ENCODE measurements around the gene UQCC2. TPM values are rescaled to one million over a fixed set of nuclear protein-coding genes. Genes with fewer than 3 reads are reported as not detected.

The UQCC2 gene
- total RNA-seq, 1 donor from 2014 or later = 68.9 TPM

DNA sequence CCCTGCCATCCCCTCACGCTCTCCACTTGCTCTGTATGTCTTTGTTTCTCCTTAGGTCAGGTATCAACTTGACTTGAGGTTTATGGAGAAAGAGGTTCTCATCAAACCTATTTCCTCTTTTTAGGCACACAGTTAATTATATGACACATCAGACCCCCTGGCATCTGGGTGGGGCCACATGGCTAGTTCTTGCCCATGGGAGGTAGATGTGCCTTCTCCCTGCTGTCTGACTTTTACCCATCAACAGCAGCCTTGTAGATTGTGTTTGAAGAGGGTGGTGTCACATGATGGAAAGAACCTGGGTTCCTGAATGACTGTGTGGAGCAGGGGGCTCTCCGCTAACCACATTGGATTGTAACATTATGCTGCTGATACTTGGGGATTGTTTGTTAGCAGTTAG, 7.2 kb upstream of the UQCC2 start:
- no peak for DNase-seq (ENCODE audit: extremely low spot score, unreplicated experiment)
- no peak overlapping the region for H3K4me3 Mint-ChIP-seq (ENCODE audit: unreplicated experiment)
- peaks cover 5% of the 10 kb centered on the region for H3K36me3 Mint-ChIP-seq (ENCODE audit: unreplicated experiment)
- H3K27me3 Mint-ChIP-seq (ENCODE audit: unreplicated experiment) = peaks cover 2% of the 10 kb centered on the region
- peaks cover 11% of the 10 kb centered on the region for H3K4me1 Mint-ChIP-seq (ENCODE audit: unreplicated experiment)
- H3K9me3 Mint-ChIP-seq (ENCODE audit: unreplicated experiment) = no peaks in the 10 kb centered on the region
- no peak for TF ChIP-seq CTCF (IDR thresholded peaks at IDR 0.05)
- no peak overlapping the region for H3K27ac Mint-ChIP-seq (ENCODE audit: unreplicated experiment)

DNA sequence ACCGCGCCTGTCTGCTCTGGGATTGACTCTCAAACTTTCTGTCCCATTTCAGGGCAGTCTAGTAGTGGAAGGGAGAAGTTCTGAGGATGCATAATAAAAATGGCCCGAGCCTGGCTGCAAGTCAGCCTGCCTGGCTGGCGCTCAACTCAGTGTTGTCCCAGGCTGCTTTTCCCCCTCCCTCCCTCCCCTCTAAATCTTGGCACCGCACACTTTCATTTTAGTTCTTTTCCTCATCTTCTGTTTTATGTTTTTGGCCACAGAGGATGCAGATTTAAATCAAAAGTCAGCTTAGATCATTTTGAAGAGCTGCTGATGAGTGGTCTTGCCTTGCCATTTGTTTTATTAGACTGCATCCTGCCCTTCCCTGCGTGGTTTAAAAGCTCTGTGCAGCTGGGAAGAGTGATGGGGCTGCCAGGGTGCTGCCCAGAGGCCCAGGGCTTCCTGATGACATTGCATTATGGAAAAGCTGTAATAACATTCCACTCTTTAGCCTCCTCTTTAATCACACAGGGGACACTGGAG, 6.5 kb upstream of the UQCC2 start:
- peaks cover 4% of the 10 kb centered on the region for H3K36me3 Mint-ChIP-seq (ENCODE audit: unreplicated experiment)
- no peak for DNase-seq (ENCODE audit: extremely low spot score, unreplicated experiment)
- H3K4me1 Mint-ChIP-seq (ENCODE audit: unreplicated experiment) = peaks cover 11% of the 10 kb centered on the region
- H3K27me3 Mint-ChIP-seq (ENCODE audit: unreplicated experiment) = peaks cover 3% of the 10 kb centered on the region
- TF ChIP-seq CTCF (IDR thresholded peaks at IDR 0.05) = no peak
- H3K4me3 Mint-ChIP-seq (ENCODE audit: unreplicated experiment) = no peak overlapping the region
- H3K9me3 Mint-ChIP-seq (ENCODE audit: unreplicated experiment) = no peaks in the 10 kb centered on the region
- H3K27ac Mint-ChIP-seq (ENCODE audit: unreplicated experiment) = peak overlapping the region; percentile 23

DNA sequence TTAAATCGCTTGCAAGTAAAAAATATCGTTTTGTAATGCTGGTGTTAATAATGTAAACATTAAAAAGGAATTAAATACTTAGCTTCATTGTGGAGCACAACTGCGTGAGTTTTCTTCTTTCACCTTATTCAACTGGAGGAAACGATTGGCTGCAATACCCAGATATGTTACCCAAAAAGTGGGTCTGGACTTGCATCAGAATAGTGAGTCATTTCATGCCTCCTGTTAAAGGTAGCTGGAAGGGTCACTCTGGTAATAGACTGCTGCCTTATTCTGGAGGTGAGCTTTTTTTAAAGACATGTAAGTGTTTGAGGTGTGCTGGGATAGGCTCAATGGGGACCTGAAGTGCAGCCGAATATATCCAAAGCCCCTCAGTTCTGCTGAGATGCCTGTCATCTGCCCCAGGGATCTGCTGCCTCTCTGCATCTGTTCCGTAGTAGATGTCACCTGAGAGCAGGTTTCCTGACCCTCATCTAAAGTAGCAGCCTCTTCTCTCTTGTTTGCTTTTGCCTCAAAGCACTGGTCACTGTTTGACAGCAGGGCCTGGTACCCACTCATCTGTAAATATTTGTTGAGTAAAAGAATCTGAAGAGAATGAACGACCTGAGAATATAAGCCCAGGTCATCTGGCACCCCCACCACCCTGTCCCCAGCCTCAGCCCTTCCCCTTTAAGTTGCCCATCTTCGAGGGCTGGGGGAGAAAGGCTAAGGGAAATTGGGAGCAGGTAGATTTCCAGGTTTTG, 5.6 kb upstream of the UQCC2 start:
- Mint-ChIP-seq H3K27ac (ENCODE audit: unreplicated experiment) (no peak overlapping the region), H3K4me1 (ENCODE audit: unreplicated experiment) (peaks cover 11% of the 10 kb centered on the region), H3K9me3 (ENCODE audit: unreplicated experiment) (no peaks in the 10 kb centered on the region), H3K27me3 (ENCODE audit: unreplicated experiment) (peaks cover 3% of the 10 kb centered on the region), H3K4me3 (ENCODE audit: unreplicated experiment) (no peak overlapping the region), H3K36me3 (ENCODE audit: unreplicated experiment) (no peaks in the 10 kb centered on the region)
- TF ChIP-seq CTCF (IDR thresholded peaks at IDR 0.05) = no peak
- no peak for DNase-seq (ENCODE audit: extremely low spot score, unreplicated experiment)

- peaks cover 3% of the 10 kb centered on the region for H3K27me3 Mint-ChIP-seq (ENCODE audit: unreplicated experiment)
- H3K36me3 Mint-ChIP-seq (ENCODE audit: unreplicated experiment) = no peaks in the 10 kb centered on the region
- no peaks in the 10 kb centered on the region for H3K9me3 Mint-ChIP-seq (ENCODE audit: unreplicated experiment)
- peaks cover 16% of the 10 kb centered on the region for H3K4me1 Mint-ChIP-seq (ENCODE audit: unreplicated experiment)
- no peak overlapping the region for H3K4me3 Mint-ChIP-seq (ENCODE audit: unreplicated experiment)
- no peak for TF ChIP-seq CTCF (IDR thresholded peaks at IDR 0.05)
- no peak for DNase-seq (ENCODE audit: extremely low spot score, unreplicated experiment)
- no peak overlapping the region for H3K27ac Mint-ChIP-seq (ENCODE audit: unreplicated experiment)
These were observed 4.9 kb upstream of the UQCC2 start for GRCh38 chr6:33716379-33716778.

DNA sequence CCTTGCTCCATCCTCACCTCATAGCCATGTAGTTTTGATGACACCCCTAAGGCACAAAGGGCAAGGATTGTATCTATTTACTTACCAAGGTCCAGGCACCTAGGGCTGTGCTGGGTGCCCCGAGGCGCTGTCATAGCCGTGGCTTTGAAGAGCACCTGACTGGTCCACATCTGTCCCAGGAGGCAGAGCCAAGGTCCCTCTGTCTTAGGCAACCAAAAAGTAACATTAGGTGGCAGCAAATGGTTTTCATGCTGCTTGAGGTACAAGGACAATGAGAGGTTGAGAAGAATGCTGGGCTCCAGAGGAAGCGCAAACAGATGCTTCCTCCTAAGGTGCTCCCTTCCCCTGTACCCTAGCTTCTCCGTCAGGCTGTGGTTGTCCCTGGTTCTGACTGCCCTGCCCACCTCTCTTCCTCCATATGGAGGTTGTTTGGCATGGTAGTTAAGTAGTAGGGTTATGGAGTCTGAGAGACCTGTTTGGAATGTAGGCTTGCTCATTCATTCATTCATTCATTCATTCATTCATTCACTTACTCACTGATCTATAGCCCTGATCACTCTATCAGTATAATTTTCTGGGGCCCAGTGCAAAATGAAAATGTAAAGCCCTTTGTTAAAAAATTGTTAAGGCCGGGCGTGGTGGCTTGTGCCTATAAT, 3.0 kb upstream of the UQCC2 start:
- H3K4me1 Mint-ChIP-seq (ENCODE audit: unreplicated experiment) = peaks cover 29% of the 10 kb centered on the region
- peaks cover 3% of the 10 kb centered on the region for H3K27me3 Mint-ChIP-seq (ENCODE audit: unreplicated experiment)
- no peaks in the 10 kb centered on the region for H3K9me3 Mint-ChIP-seq (ENCODE audit: unreplicated experiment)
- no peak for DNase-seq (ENCODE audit: extremely low spot score, unreplicated experiment)
- no peak overlapping the region for H3K27ac Mint-ChIP-seq (ENCODE audit: unreplicated experiment)
- H3K4me3 Mint-ChIP-seq (ENCODE audit: unreplicated experiment) = no peak overlapping the region
- TF ChIP-seq CTCF (IDR thresholded peaks at IDR 0.05) = no peak
- no peaks in the 10 kb centered on the region for H3K36me3 Mint-ChIP-seq (ENCODE audit: unreplicated experiment)
